K562 (cell line): Measurements from ENCODE around the gene TTC4. TPM values are rescaled to one million over a fixed set of nuclear protein-coding genes. Genes with fewer than 3 reads are reported as not detected.

ENCODE experiments used
- ATAC-seq: fragments of 200-7000 bp; cut with Tn5 transposase; 3 replicates; pipeline ENCODE4 v1.9.1; 2020; ENCODE audit warnings: moderate library complexity
- BruUV-seq: library from RNA; stranded (reverse); fragments of 400-500 nt; replicated peaks from 2 replicates; lab custom pipeline; 2021; lab: Mats Ljungman, UMichigan
- CTCF ChIA-PET: fragments of 300-600 bp; formaldehyde crosslinking; extraction: SDS; loops from one replicate; lab custom pipeline; 2021; ENCODE audit warnings: low intra/inter-chr PET ratio; lab: Yijun Ruan, JAX
- POLR2A ChIA-PET: fragments of 300-600, 350-650 bp; sonication (Branson Sonifier 250); formaldehyde crosslinking; extraction: SDS; loops from one replicate; lab custom pipeline; 2021; ENCODE audit warnings: antibody characterized with exemption, inconsistent platforms; lab: Yijun Ruan, JAX
- DNase-seq, 4 experiments: peaks; one replicate each; pipeline versions ENCODE4 v3.0.0 to v3.0.0-alpha.2; 2011 to 2018; ENCODE audit warnings: low spot score in 3 of 4, mixed read lengths in 3 of 4; ENCODE audit errors: extremely low read depth in 1 of 4
- FAIRE-seq: peaks from 2 replicates; lab custom pipeline; 2011; peaks lifted over from hg19 to GRCh38; lab: Jason Lieb, UNC
- H2AFZ ChIP-seq: 2 replicates; pipeline ENCODE4 v1.6.0; 2011; ENCODE audit warnings: low read depth, low read length, control low read depth, inconsistent platforms
- H3K27ac ChIP-seq: fragments of 200-600 bp; 3 replicates; pipeline ENCODE4 v1.8.0; 2011; ENCODE audit warnings: low read depth, mild to moderate bottlenecking, control low read depth, inconsistent platforms, low read length, moderate library complexity, mixed read lengths; ENCODE audit errors: extremely low read depth
- H3K27me3 ChIP-seq, 2 experiments: fragments of 300-600 bp in 1 of 2; 2 replicates in 1 of 2; 3 replicates in 1 of 2; pipeline versions ENCODE4 v1.6.0 to v1.8.0; 2011; ENCODE audit warnings: inconsistent platforms in 2 of 2, low read length in 2 of 2, mild to moderate bottlenecking in 1 of 2, mixed read lengths in 1 of 2, moderate library complexity in 1 of 2; ENCODE audit not compliant: control insufficient read depth in 2 of 2, insufficient read depth in 2 of 2
- H3K36me3 ChIP-seq: fragments of 300-600 bp; 3 replicates; pipeline ENCODE4 v1.8.0; 2011; ENCODE audit warnings: mild to moderate bottlenecking, low read length, inconsistent platforms; ENCODE audit not compliant: control insufficient read depth, insufficient read depth
- H3K4me1 ChIP-seq, 2 experiments: fragments of 200-600 bp in 1 of 2; replicated peaks in 1 of 2; 2 replicates in 1 of 2; 3 replicates in 1 of 2; pipeline versions ENCODE4 v1.5.1 to v1.8.0; 2011; ENCODE audit warnings: inconsistent platforms in 2 of 2, low read length in 2 of 2, mild to moderate bottlenecking in 1 of 2, mixed read lengths in 1 of 2, moderate library complexity in 1 of 2; ENCODE audit not compliant: control insufficient read depth in 2 of 2, insufficient read depth in 2 of 2
- H3K4me2 ChIP-seq: 2 replicates; pipeline ENCODE4 v1.6.1; 2011; ENCODE audit warnings: low read length, control low read depth, inconsistent platforms, mixed read lengths; ENCODE audit not compliant: insufficient read depth
- H3K4me3 ChIP-seq: fragments of 200-600 bp; sonication (generic), shearing (Covaris generic); 2 replicates; pipeline ENCODE4 v1.5.1; 2016; ENCODE audit warnings: control low read depth, inconsistent platforms
- H3K79me2 ChIP-seq: fragments of 200-600 bp; 3 replicates; pipeline ENCODE4 v1.8.0; 2011; ENCODE audit warnings: low read length, inconsistent platforms; ENCODE audit not compliant: control insufficient read depth, insufficient read depth
- H3K9ac ChIP-seq, 2 experiments: 2 replicates each; pipeline versions ENCODE4 v1.6.0 to v1.6.1; 2011; ENCODE audit warnings: low read depth in 2 of 2, low read length in 2 of 2, control low read depth in 1 of 2, inconsistent platforms in 1 of 2, mild to moderate bottlenecking in 1 of 2, mixed read lengths in 1 of 2; ENCODE audit not compliant: insufficient read depth in 1 of 2
- H3K9me1 ChIP-seq: one replicate; pipeline ENCODE4 v1.6.0; 2011; ENCODE audit warnings: inconsistent platforms, mild to moderate bottlenecking, low read length, moderate library complexity; ENCODE audit not compliant: control insufficient read depth, insufficient read depth
- H3K9me3 ChIP-seq: replicated peaks from 2 replicates; pipeline ENCODE4 v1.5.1; 2011; ENCODE audit warnings: low read depth, low read length, inconsistent platforms; ENCODE audit not compliant: control insufficient read depth, insufficient read depth
- H4K20me1 ChIP-seq: replicated peaks from 2 replicates; pipeline ENCODE4 v1.6.1; 2011; ENCODE audit warnings: low read length, inconsistent platforms, mixed read lengths; ENCODE audit not compliant: control insufficient read depth, insufficient read depth
- DEAF1 ChIP-seq: fragments of 450-650 bp; formaldehyde crosslinking; IDR thresholded peaks from 2 replicates; pipeline ENCODE4 v1.4.0; 2020; ENCODE audit warnings: mild to moderate bottlenecking, moderate library complexity
- HDAC3 ChIP-seq: fragments of 450-650 bp; IDR thresholded peaks from 2 replicates; pipeline ENCODE4 v1.6.1; 2018; ENCODE audit warnings: borderline replicate concordance, mild to moderate bottlenecking, moderate library complexity; ENCODE audit not compliant: partially characterized antibody
- MCM7 ChIP-seq, 2 experiments: fragments of 450-650 bp; IDR thresholded peaks; 2 replicates each; pipeline ENCODE4 v1.6.1; 2016 to 2018
- SMARCA4 ChIP-seq: fragments of 450-650 bp; IDR thresholded peaks from 2 replicates; pipeline ENCODE4 v1.6.1; 2016
- ZNF75A ChIP-seq: fragments of 450-650 bp; formaldehyde crosslinking; IDR thresholded peaks from 2 replicates; pipeline ENCODE4 v1.4.0; 2020; ENCODE audit warnings: mild to moderate bottlenecking
- WGBS: fragments of 100-300 bp; shearing (Covaris generic); methylation state at CpG from one replicate; pipeline ENCODE4 v1.1.6; 2016; ENCODE audit warnings: low coverage, mixed read lengths; ENCODE audit not compliant: insufficient coverage; ENCODE audit errors: missing lambda C conversion rate; 5-methylcytosine and 5-hydroxymethylcytosine counted together
- in situ Hi-C: fragments of 300-500 bp; cut with MboI; formaldehyde crosslinking; loops from 4 replicates; pipeline ENCODE4 v1.15.0; 2018; ENCODE audit warnings: inconsistent platforms, mixed read lengths
- intact Hi-C: fragments of 100-400 bp; cut with micrococcal nuclease; formaldehyde crosslinking; loops from 2 replicates; pipeline ENCODE4 v1.14.2; 2022
- polyA plus RNA-seq, 8 experiments: library from polyadenylated mRNA; depleted of rRNA in 4 of 8; stranded (reverse) in 5 of 8; unstranded in 3 of 8; fragments of >200 nt; fragmentation: Nextera tagmentation in 2 of 8; fragmentation: Illumina TruSeq in 1 of 8; extraction: Ambion mirVana in 2 of 8; extraction: Trizol in 1 of 8; gene quantifications; 2 replicates each; pipeline versions ENCODE4 v1.2.1 to v1.2.3, GENCODE V29; 2011 to 2014; ENCODE audit warnings: inconsistent platforms in 1 of 8, missing spikeins in 1 of 8
- total RNA-seq, 7 experiments: library from RNA; depleted of rRNA in 6 of 7; stranded (reverse); fragments of >200 nt in 6 of 7; fragmentation: Illumina TruSeq in 2 of 7; extraction: Trizol in 2 of 7; gene quantifications; 2 replicates each; pipeline versions ENCODE4 v1.2.1 to v1.2.3, GENCODE V29; 2011 to 2021; ENCODE audit warnings: low replicate concordance in 1 of 7

TTC4 gene
- total and polyA plus RNA-seq, 9 of the 15 experiments (the other 6 are each of a cell fraction or from before 2014, with no cell fraction given) = 36.3 to 111 (median 54.1) TPM

- no peaks in the 10 kb centered on the region for H3K36me3 ChIP-seq
- ATAC-seq (no peak), FAIRE-seq (no peak), DNase-seq (no peak)
- no peak for TF ChIP-seq DEAF1 (CRISPR knock-in tag)
- H4K20me1 ChIP-seq = no peaks in the 10 kb centered on the region; the same call in 1 of the 2 replicates
- no peaks in the 10 kb centered on the region; a peak in 1 of 5 replicates for H3K4me1 ChIP-seq
- in situ Hi-C loops (no loop called here), intact Hi-C loops (no loop called here)
- no peak overlapping the region for H3K4me3 ChIP-seq
- H3K4me2 ChIP-seq = no peak overlapping the region
- ChIA-PET POLR2A (no interaction called here), CTCF (interaction anchor here (0.6 kb wide), 1 partner anchor 107 kb away, joined by 3 read pairs; no protein-coding TSS in a partner anchor)
- no peaks in the 10 kb centered on the region for H3K9me1 ChIP-seq
- WGBS = 3% methylated on average over 6 of the region's 6 CpGs
- no peaks in the 10 kb centered on the region for H3K9me3 ChIP-seq
- no TSS peak for BruUV-seq
- H3K79me2 ChIP-seq = no peaks in the 10 kb centered on the region
- no peak overlapping the region for H2AFZ ChIP-seq
- no peak overlapping the region for H3K27ac ChIP-seq
- H3K9ac ChIP-seq = no peak overlapping the region
- H3K27me3 ChIP-seq = peaks cover 40 to 80% of the 10 kb centered on the region in 2 experiments
Observed at GRCh38 chr1:54697896-54698295, 17.8 kb upstream of the TTC4 start.

GRCh38 chr1:54698346-54698745 lies 17.3 kb upstream of the TTC4 start:
- 1% methylated on average over 8 of the region's 8 CpGs for WGBS
- H3K9me3 ChIP-seq = no peaks in the 10 kb centered on the region
- ChIA-PET POLR2A (no interaction called here), CTCF (interaction anchor here (0.6 to 0.7 kb wide), 2 partner anchors 93 to 106 kb away, joined by 3 read pairs; no protein-coding TSS in a partner anchor)
- no peaks in the 10 kb centered on the region; a peak in 1 of 5 replicates for H3K4me1 ChIP-seq
- no peaks in the 10 kb centered on the region for H3K36me3 ChIP-seq
- H3K9ac ChIP-seq = no peak overlapping the region
- peaks cover 42 to 80% of the 10 kb centered on the region in 2 experiments for H3K27me3 ChIP-seq
- intact Hi-C loops = no loop called here
- no peak overlapping the region for H3K27ac ChIP-seq
- peak overlapping the region; percentile 19; the same call in 1 of the 2 replicates for H2AFZ ChIP-seq
- no peak overlapping the region for H3K4me2 ChIP-seq
- H4K20me1 ChIP-seq = peaks cover under 1% of the 10 kb centered on the region; the same call in 1 of the 2 replicates
- no peak overlapping the region for H3K4me3 ChIP-seq
- no TSS peak for BruUV-seq
- in situ Hi-C loops = no loop called here
- FAIRE-seq = no peak
- peak; percentile 33; the same call in 2 of the 3 replicates for ATAC-seq
- H3K9me1 ChIP-seq = no peaks in the 10 kb centered on the region
- no peak for DNase-seq
- TF ChIP-seq ZNF75A (no peak), HDAC3 (no peak), SMARCA4 (no peak), MCM7 (IDR thresholded peaks at IDR 0.05) (no peak)
- H3K79me2 ChIP-seq = no peaks in the 10 kb centered on the region
